Lower leg skin (tissue), 3 donors: Measurements from ENCODE around the gene VGLL3.

Source experiments
- CTCF ChIP-seq, 3 donors: fragments of 450-650 bp; IDR thresholded peaks; one replicate each; pipeline ENCODE4 v1.5.1; 2016; ENCODE audit warnings: antibody characterized with exemption in 3 of 3, mild to moderate bottlenecking in 3 of 3, moderate library complexity in 2 of 3
- POLR2A ChIP-seq, 2 donors: fragments of 450-650 bp; IDR thresholded peaks; one replicate each; pipeline ENCODE4 v1.6.1; 2016 to 2017; ENCODE audit warnings: antibody characterized with exemption in 2 of 2, mild to moderate bottlenecking in 1 of 2, moderate library complexity in 1 of 2

DNA sequence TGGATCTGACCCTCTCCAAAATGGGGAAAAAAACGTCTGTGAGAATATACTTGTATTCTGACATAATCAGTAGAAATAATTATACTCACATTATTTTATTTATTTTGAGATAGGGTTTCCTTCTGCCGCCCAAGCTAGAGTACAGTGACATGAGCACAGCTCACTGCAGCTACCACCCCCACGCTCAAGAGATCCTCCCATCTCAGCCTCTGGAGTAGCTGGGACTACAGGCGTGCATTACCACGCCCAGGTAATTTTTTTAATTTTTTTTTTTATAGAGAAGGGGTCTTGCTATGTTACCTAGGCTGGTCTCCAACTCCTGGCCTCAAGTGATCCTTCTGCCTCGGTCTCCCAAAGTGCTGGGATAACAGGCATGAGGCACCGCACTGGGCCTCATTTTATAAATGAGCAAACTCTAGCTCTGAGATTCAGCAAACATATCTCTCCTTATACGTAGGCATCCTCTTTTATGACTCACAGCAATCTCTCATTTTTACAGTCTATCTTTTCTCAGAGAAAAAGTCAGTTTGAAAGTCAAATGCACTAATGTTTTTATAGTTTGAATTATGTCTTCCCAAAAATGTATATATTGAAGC lies 989 bp upstream of the VGLL3 start:
- no peak for TF ChIP-seq CTCF (IDR thresholded peaks at IDR 0.05)
- no peak for TF ChIP-seq POLR2A (IDR thresholded peaks at IDR 0.05)
